ENCODE results near the gene VHLL. TPM values are rescaled to one million over a fixed set of nuclear protein-coding genes. Genes with fewer than 3 reads are reported as not detected.
"Not testable (repeated sequence)": the region's sequence is repeated elsewhere in the genome, so short reads cannot be mapped to it uniquely, and the experiment has no call there.

The VHLL gene
- not detected for total RNA-seq

- no peak for ATAC-seq
- DNase-seq (ENCODE audit: low spot score): no peak
Observed at GRCh38 chr1:156298852-156299357, at the start of gene VHLL. VHLL (minus strand) TSS chr1:156299307; CDS start chr1:156299189, 118 bp downstream.

GRCh38 chr1:156347331-156347730 is 48.2 kb upstream of the VHLL start:
- ATAC-seq (no peak), DNase-seq (ENCODE audit: low spot score) (no peak)

- no peak for ATAC-seq
- no peak for DNase-seq (ENCODE audit: low spot score)
Observed at GRCh38 chr1:156346636-156347035, 47.5 kb upstream of the VHLL start.

- ATAC-seq; DNase-seq (ENCODE audit: low spot score): not testable (repeated sequence)
Observed at GRCh38 chr1:156346035-156346434, 46.9 kb upstream of the VHLL start.

GRCh38 chr1:156344409-156344808 is 45.3 kb upstream of the VHLL start:
- ATAC-seq: no peak
- DNase-seq (ENCODE audit: low spot score): no peak

- ATAC-seq (no peak), DNase-seq (ENCODE audit: low spot score) (no peak)
Observed at GRCh38 chr1:156342166-156342955, 43.3 kb upstream of the VHLL start.

- ATAC-seq (peak; percentile 94), DNase-seq (ENCODE audit: low spot score) (peak; percentile 100)
Observed at GRCh38 chr1:156338180-156338976, 39.3 kb upstream of the VHLL start, which contains the start of the genes CCT3 and TSACC. CCT3 (minus strand) TSS chr1:156338292; CDS start chr1:156338184, 108 bp downstream. TSACC (plus strand) TSS chr1:156338526; CDS start chr1:156339758, 1,232 bp downstream.

- DNase-seq (ENCODE audit: low spot score) (no peak), ATAC-seq (no peak)
Observed at GRCh38 chr1:156337888-156338179, 38.7 kb upstream of the VHLL start.

GRCh38 chr1:156337052-156337887 is 38.2 kb upstream of the VHLL start:
- DNase-seq (ENCODE audit: low spot score): no peak

GRCh38 chr1:156336242-156336641 is 37.1 kb upstream of the VHLL start:
- no peak for DNase-seq (ENCODE audit: low spot score)

More at GRCh38 chr1:156337052-156337887, 38.2 kb upstream of the VHLL start:
- ATAC-seq: peak; percentile 1

GRCh38 chr1:156323179-156323578 is 24.1 kb upstream of the VHLL start:
- ATAC-seq; DNase-seq (ENCODE audit: low spot score): not testable (repeated sequence)

More at GRCh38 chr1:156336242-156336641, 37.1 kb upstream of the VHLL start:
- ATAC-seq: no peak

- DNase-seq (ENCODE audit: low spot score) (no peak), ATAC-seq (no peak)
Observed at GRCh38 chr1:156320560-156320959, 21.5 kb upstream of the VHLL start.

GRCh38 chr1:156319664-156320063 is 20.6 kb upstream of the VHLL start:
- peak; percentile 53 for ATAC-seq
- DNase-seq (ENCODE audit: low spot score): no peak

GRCh38 chr1:156316909-156317308 is 17.8 kb upstream of the VHLL start:
- ATAC-seq: no peak
- DNase-seq (ENCODE audit: low spot score): no peak

GRCh38 chr1:156310962-156311361 is 11.9 kb upstream of the VHLL start:
- ATAC-seq (no peak), DNase-seq (ENCODE audit: low spot score) (no peak)

- DNase-seq (ENCODE audit: low spot score): no peak
- no peak for ATAC-seq
Observed at GRCh38 chr1:156308078-156308477, 9.0 kb upstream of the VHLL start.

- DNase-seq (ENCODE audit: low spot score) (no peak), ATAC-seq (no peak)
Observed at GRCh38 chr1:156305215-156305614, 6.1 kb upstream of the VHLL start.

GRCh38 chr1:156303241-156303640 is 4.1 kb upstream of the VHLL start:
- DNase-seq (ENCODE audit: low spot score) (no peak), ATAC-seq (no peak)

GRCh38 chr1:156295391-156295947 is 3.6 kb downstream of the VHLL start, which contains the start of gene GLMP:
GLMP (minus strand) TSS chr1:156295679; CDS start chr1:156295645, 34 bp downstream.
- peak; percentile 46 for ATAC-seq
- peak; percentile 74 for DNase-seq (ENCODE audit: low spot score)

- ATAC-seq: no peak
- no peak for DNase-seq (ENCODE audit: low spot score)
Observed at GRCh38 chr1:156293895-156294294, 5.2 kb downstream of the VHLL start.

All from left lobe of liver (tissue), 2 donors.